ENCODE results near the gene TMEM184B.

Gene TMEM184B

DNA sequence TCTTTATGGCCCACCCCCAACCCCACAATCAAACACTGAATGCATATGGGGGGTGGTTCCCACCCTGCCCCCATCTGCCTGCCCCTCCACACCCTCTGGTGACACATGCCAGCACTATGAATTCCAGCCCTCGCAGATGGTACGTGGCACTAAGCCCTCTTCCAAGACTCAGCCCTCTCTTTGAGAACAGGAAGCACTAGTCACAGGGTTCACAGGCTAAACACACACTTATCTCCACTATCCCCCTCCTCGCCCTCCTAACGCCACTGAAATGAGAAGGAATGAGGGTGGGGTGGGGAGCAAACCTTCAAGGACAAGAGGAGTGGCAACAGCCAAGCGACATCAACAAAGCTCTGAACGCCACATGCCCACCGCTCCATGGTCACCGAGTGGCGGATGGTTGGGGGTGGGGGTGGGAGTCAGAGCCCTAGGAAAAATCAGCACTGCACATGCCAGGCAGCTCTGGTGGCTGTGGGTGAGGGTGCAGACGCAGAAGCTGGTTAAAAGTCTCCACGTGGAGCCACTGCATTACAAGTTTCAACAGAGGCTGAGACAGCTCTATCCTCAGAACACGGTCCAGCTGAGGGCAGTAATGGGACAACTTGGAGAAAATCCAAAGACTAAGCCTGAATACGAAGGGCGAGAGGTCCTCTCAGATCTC, 33.6 kb downstream of the TMEM184B start:
- no peaks in the 10 kb centered on the region for H3K27me3 ChIP-seq (ENCODE audit: insufficient read depth, low read length)
- no peak overlapping the region for H2BK12ac ChIP-seq (ENCODE audit: low read length)
- H3K4me3 ChIP-seq (ENCODE audit: low read depth, low read length), result no peak overlapping the region
- H2BK120ac ChIP-seq (ENCODE audit: insufficient read depth, low read length, poor library complexity), result no peak overlapping the region
- no peak overlapping the region for H3K23ac ChIP-seq (ENCODE audit: low read length)
- H3K27ac ChIP-seq (ENCODE audit: low read depth, low read length), result no peak overlapping the region
- H4K12ac ChIP-seq (ENCODE audit: low read depth, low read length), result no peak overlapping the region
- H3K14ac ChIP-seq (ENCODE audit: low read length), result no peak overlapping the region
- H3K9me3 ChIP-seq (ENCODE audit: insufficient read depth, low read depth, low read length), result no peaks in the 10 kb centered on the region
- H3K18ac ChIP-seq (ENCODE audit: low read length), result no peak overlapping the region
- no peak overlapping the region for H3K4ac ChIP-seq (ENCODE audit: low read depth, low read length)
- no peak overlapping the region for H3K4me2 ChIP-seq (ENCODE audit: low read length)
- peak in 1 of 2 donors; percentile 72 for DNase-seq
- peaks cover 35 to 36% of the 10 kb centered on the region in 2 experiments for H3K4me1 ChIP-seq (ENCODE audit: control insufficient read depth in 1 of 2, insufficient read depth in 2 of 2, low read length in 2 of 2)
- H3K36me3 ChIP-seq (ENCODE audit: control insufficient read depth in 1 of 2, insufficient read depth in 2 of 2, low read length in 2 of 2), result peaks cover 28 to 29% of the 10 kb centered on the region in 2 experiments
- H2AK5ac ChIP-seq (ENCODE audit: low read length), result no peak overlapping the region
- no peak overlapping the region for H3K9ac ChIP-seq (ENCODE audit: low read length)
- peaks cover 1% of the 10 kb centered on the region for H3K79me2 ChIP-seq (ENCODE audit: control insufficient read depth, insufficient read depth, low read length, poor library complexity)
- no peak overlapping the region for H2BK5ac ChIP-seq (ENCODE audit: low read depth, low read length, poor library complexity)
- peaks cover 23% of the 10 kb centered on the region for H3K79me1 ChIP-seq (ENCODE audit: low read length)
- no peak overlapping the region for H2AFZ ChIP-seq (ENCODE audit: insufficient read depth, low read length, poor library complexity)
- H4K8ac ChIP-seq (ENCODE audit: low read depth, low read length), result no peak overlapping the region
- WGBS (ENCODE audit: extremely low coverage, insufficient coverage, insufficient read length), result no CpG with 5 or more reads among the region's 14 CpGs
- H4K91ac ChIP-seq (ENCODE audit: low read depth, low read length), result no peak overlapping the region

DNA sequence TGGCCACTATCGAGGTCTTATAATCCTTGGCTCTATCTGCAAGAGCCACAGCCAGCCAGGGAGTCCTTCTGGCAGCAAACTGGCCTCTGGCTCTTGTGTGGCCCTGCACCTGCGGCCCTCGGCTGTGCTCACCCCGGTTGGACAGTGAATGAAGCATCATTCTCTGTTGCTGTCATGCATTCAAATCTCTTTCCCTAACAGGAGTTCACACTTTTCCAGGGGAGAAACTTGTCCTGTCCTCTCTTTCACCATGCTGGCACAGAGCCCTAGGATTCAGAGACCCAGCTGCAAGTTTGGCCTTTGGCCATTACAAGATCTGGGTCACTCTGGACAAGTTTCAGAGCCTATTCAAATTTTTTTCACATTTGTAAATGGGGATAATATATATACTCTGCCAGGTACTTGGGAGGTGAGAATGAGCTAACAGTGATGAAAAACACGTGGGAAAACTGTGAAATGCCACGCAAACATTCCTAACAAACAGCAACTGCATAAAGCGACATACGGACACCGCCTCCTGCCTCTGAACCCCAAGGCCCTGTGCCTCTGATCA, 34.2 kb downstream of the TMEM184B start:
- no peak overlapping the region for H2BK120ac ChIP-seq (ENCODE audit: insufficient read depth, low read length, poor library complexity)
- no peak overlapping the region for H3K14ac ChIP-seq (ENCODE audit: low read length)
- peaks cover 1% of the 10 kb centered on the region for H3K79me2 ChIP-seq (ENCODE audit: control insufficient read depth, insufficient read depth, low read length, poor library complexity)
- no peak overlapping the region for H4K91ac ChIP-seq (ENCODE audit: low read depth, low read length)
- peaks cover 25 to 27% of the 10 kb centered on the region in 2 experiments for H3K36me3 ChIP-seq (ENCODE audit: control insufficient read depth in 1 of 2, insufficient read depth in 2 of 2, low read length in 2 of 2)
- H3K27ac ChIP-seq (ENCODE audit: low read depth, low read length), result no peak overlapping the region
- H3K4me1 ChIP-seq (ENCODE audit: control insufficient read depth in 1 of 2, insufficient read depth in 2 of 2, low read length in 2 of 2), result peaks cover 35 to 36% of the 10 kb centered on the region in 2 experiments
- H3K4me2 ChIP-seq (ENCODE audit: low read length), result no peak overlapping the region
- no peak overlapping the region for H2AFZ ChIP-seq (ENCODE audit: insufficient read depth, low read length, poor library complexity)
- no peak overlapping the region for H3K4ac ChIP-seq (ENCODE audit: low read depth, low read length)
- no peak for DNase-seq
- H3K79me1 ChIP-seq (ENCODE audit: low read length), result peaks cover 25% of the 10 kb centered on the region
- H3K9me3 ChIP-seq (ENCODE audit: insufficient read depth, low read depth, low read length), result no peaks in the 10 kb centered on the region
- no peak overlapping the region for H3K9ac ChIP-seq (ENCODE audit: low read length)
- no CpG with 5 or more reads among the region's 9 CpGs for WGBS (ENCODE audit: extremely low coverage, insufficient coverage, insufficient read length)
- no peak overlapping the region for H2BK12ac ChIP-seq (ENCODE audit: low read length)
- H3K4me3 ChIP-seq (ENCODE audit: low read depth, low read length), result no peak overlapping the region
- no peak overlapping the region for H4K8ac ChIP-seq (ENCODE audit: low read depth, low read length)
- H4K12ac ChIP-seq (ENCODE audit: low read depth, low read length), result no peak overlapping the region
- H2AK5ac ChIP-seq (ENCODE audit: low read length), result no peak overlapping the region
- no peaks in the 10 kb centered on the region for H3K27me3 ChIP-seq (ENCODE audit: insufficient read depth, low read length)
- no peak overlapping the region for H3K23ac ChIP-seq (ENCODE audit: low read length)
- H2BK5ac ChIP-seq (ENCODE audit: low read depth, low read length, poor library complexity), result no peak overlapping the region
- H3K18ac ChIP-seq (ENCODE audit: low read length), result no peak overlapping the region

DNA sequence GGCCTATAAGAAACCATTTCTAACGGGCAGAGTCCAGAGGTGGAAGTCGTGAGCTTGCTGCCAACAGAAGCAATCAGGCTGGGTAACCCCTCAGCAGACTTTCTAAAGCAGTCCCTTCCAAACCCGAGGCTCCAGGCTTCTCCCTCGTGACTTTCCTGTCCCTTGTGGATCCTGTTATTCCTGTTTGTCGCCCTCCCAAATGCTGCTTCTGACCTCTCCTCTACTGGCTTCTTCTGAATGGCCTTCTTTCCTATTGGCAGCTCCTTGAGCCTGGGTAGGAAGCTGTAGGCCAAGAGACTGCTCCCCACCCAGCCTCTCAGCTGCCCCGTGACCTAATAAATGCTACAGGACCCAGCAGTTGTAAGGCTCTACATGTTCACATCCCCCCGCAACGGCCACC, 36.0 kb downstream of the TMEM184B start:
- Histone ChIP-seq H4K12ac (ENCODE audit: low read depth, low read length) (peak overlapping the region; percentile 65), H3K79me1 (ENCODE audit: low read length) (peaks cover 25% of the 10 kb centered on the region), H3K9ac (ENCODE audit: low read length) (no peak overlapping the region), H3K14ac (ENCODE audit: low read length) (peak overlapping the region; percentile 93), H4K91ac (ENCODE audit: low read depth, low read length) (peak overlapping the region; percentile 90), H2BK12ac (ENCODE audit: low read length) (peak overlapping the region; percentile 93), H3K23ac (ENCODE audit: low read length) (no peak overlapping the region), H3K27ac (ENCODE audit: low read depth, low read length) (peak overlapping the region; percentile 72), H3K18ac (ENCODE audit: low read length) (peak overlapping the region; percentile 90), H2BK5ac (ENCODE audit: low read depth, low read length, poor library complexity) (peak overlapping the region; percentile 82), H3K36me3 (ENCODE audit: control insufficient read depth in 1 of 2, insufficient read depth in 2 of 2, low read length in 2 of 2) (peaks cover 31 to 33% of the 10 kb centered on the region in 2 experiments), H3K4me3 (ENCODE audit: low read depth, low read length) (no peak overlapping the region), H2BK120ac (ENCODE audit: insufficient read depth, low read length, poor library complexity) (peak overlapping the region; percentile 93), H3K79me2 (ENCODE audit: control insufficient read depth, insufficient read depth, low read length, poor library complexity) (peaks cover 1% of the 10 kb centered on the region), H3K9me3 (ENCODE audit: insufficient read depth, low read depth, low read length) (no peaks in the 10 kb centered on the region), H3K4me2 (ENCODE audit: low read length) (peak overlapping the region; percentile 28), H4K8ac (ENCODE audit: low read depth, low read length) (peak overlapping the region; percentile 72), H2AFZ (ENCODE audit: insufficient read depth, low read length, poor library complexity) (no peak overlapping the region), H2AK5ac (ENCODE audit: low read length) (no peak overlapping the region), H3K4ac (ENCODE audit: low read depth, low read length) (peak overlapping the region; percentile 31), H3K4me1 (ENCODE audit: control insufficient read depth in 1 of 2, insufficient read depth in 2 of 2, low read length in 2 of 2) (peaks cover 35 to 36% of the 10 kb centered on the region in 2 experiments), H3K27me3 (ENCODE audit: insufficient read depth, low read length) (no peaks in the 10 kb centered on the region)
- peak; percentile 86 to 92 for DNase-seq
- no CpG with 5 or more reads among the region's 8 CpGs for WGBS (ENCODE audit: extremely low coverage, insufficient coverage, insufficient read length)

DNA sequence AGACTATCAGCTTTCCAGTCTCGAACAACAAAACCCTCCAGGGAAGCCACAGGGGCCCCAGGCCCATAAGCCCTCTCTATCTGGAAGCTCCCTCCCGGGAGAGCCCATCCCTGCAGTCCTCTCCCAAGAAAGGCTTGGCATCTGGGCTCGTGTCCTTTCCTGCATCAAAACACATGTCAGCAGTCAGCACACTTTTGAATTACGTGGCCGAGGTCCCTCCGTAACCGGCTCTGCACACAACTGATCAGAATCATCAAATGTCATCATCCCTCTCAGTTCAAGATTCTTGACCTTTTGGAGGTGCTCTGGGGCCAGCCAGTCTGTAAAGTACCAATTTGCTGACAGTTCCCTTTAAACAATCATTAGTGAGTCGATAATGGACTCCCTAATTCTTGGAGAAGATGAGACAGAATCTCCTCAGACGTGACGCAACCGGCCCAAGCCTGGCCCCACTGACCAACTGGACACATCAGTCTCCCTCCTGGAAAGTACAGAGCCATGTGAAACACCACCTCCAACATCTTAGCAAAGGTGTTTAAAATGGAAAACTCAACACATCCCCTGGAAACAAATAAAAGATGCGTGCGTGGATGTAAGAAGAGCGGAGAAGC, 37.5 kb downstream of the TMEM184B start:
- no peak for DNase-seq
- Histone ChIP-seq H4K12ac (ENCODE audit: low read depth, low read length) (no peak overlapping the region), H3K27ac (ENCODE audit: low read depth, low read length) (peak overlapping the region; percentile 72), H3K9ac (ENCODE audit: low read length) (no peak overlapping the region), H2BK5ac (ENCODE audit: low read depth, low read length, poor library complexity) (peak overlapping the region; percentile 78), H3K14ac (ENCODE audit: low read length) (peak overlapping the region; percentile 56), H2AK5ac (ENCODE audit: low read length) (peak overlapping the region; percentile 13), H2BK12ac (ENCODE audit: low read length) (peak overlapping the region; percentile 21), H3K9me3 (ENCODE audit: insufficient read depth, low read depth, low read length) (no peaks in the 10 kb centered on the region), H4K8ac (ENCODE audit: low read depth, low read length) (peak overlapping the region; percentile 20), H3K4me3 (ENCODE audit: low read depth, low read length) (no peak overlapping the region), H3K4me1 (ENCODE audit: control insufficient read depth in 1 of 2, insufficient read depth in 2 of 2, low read length in 2 of 2) (peaks cover 35 to 36% of the 10 kb centered on the region in 2 experiments), H3K79me2 (ENCODE audit: control insufficient read depth, insufficient read depth, low read length, poor library complexity) (peaks cover 1% of the 10 kb centered on the region), H3K4ac (ENCODE audit: low read depth, low read length) (no peak overlapping the region), H3K23ac (ENCODE audit: low read length) (no peak overlapping the region), H4K91ac (ENCODE audit: low read depth, low read length) (peak overlapping the region; percentile 78), H2AFZ (ENCODE audit: insufficient read depth, low read length, poor library complexity) (no peak overlapping the region), H2BK120ac (ENCODE audit: insufficient read depth, low read length, poor library complexity) (peak overlapping the region; percentile 51), H3K36me3 (ENCODE audit: control insufficient read depth in 1 of 2, insufficient read depth in 2 of 2, low read length in 2 of 2) (peaks cover 46 to 47% of the 10 kb centered on the region in 2 experiments), H3K27me3 (ENCODE audit: insufficient read depth, low read length) (no peaks in the 10 kb centered on the region), H3K4me2 (ENCODE audit: low read length) (no peak overlapping the region), H3K18ac (ENCODE audit: low read length) (peak overlapping the region; percentile 40), H3K79me1 (ENCODE audit: low read length) (peaks cover 25% of the 10 kb centered on the region)
- no CpG with 5 or more reads among the region's 14 CpGs for WGBS (ENCODE audit: extremely low coverage, insufficient coverage, insufficient read length)

Measured in trophoblast cell (in vitro differentiated cells and primary cell).